Myocyte (in vitro differentiated cells): Measurements from ENCODE around the gene SNX32. TPM values are rescaled to one million over a fixed set of nuclear protein-coding genes. Genes with fewer than 3 reads are reported as not detected.

Experiments
- DNase-seq: peaks from one replicate; pipeline ENCODE4 v3.0.0-alpha.2; 2012; ENCODE audit warnings: low read depth
- total RNA-seq: library from RNA; depleted of rRNA; stranded (reverse); fragments of >200 nt; gene quantifications from 2 replicates; pipeline ENCODE4 v1.2.3, GENCODE V29; 2014

The SNX32 gene
- total RNA-seq, 1 donor from 2014 or later, result 0.40 TPM

DNA sequence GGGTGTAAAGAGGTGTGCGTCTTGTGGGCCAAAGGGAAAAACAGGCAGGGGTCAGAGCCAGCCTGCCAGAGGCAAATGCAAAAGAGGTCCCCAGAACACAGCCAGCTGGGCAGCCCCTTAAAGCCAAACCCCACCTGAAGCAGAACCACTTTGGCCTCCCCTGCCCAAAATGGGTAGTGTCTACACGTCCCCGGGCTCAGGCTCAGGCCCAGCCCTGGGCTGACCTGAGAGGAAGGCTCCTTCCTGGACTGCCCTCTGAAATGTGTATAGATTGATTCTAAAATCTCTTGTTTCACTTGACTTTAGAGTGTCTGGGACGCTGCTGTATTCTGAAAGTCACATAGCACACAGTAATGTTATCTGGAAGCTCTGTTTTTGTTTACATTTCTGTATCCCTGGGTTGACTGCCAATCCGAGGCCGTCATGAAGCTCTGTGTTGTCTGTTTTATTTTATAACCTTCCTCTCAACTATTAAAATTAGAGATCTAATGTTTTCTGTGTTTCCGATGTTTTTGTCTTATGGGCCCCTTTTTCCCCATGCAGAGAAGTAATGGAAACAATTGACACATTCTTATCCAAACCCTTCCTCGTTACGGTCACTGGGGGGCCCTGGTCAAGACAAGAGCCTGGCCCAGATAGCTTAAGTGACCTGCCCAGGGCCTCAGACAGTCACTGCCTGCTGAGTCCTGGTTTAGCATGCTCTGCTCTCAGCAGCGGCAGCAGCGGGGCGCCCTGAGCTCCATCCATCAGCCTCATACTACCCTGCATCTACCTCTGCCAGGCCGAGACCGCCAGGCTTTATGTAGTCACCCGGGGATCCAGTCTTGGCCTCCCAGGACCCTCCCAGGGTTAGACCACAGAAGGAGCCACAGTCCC, 36.8 kb upstream of the SNX32 start:
- DNase-seq, result no peak

DNA sequence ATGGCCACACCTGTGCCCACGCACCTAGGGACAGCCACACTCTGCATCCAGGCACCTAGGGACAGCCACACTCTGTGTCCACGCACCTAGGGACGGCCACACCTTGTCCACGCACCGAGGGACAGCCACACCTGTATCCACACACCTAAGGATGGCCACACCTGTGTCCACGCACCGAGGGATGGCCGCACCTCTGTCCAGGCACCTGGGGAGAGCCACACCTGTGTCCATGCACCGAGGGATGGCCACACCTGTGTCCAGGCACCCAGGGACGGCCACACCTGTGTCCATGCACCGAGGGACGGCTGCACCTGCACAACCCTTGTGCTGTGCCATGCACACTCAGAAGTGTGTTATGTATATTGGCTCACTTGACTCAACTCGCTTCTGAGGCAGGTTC, 36.1 kb upstream of the SNX32 start:
- no peak for DNase-seq

DNA sequence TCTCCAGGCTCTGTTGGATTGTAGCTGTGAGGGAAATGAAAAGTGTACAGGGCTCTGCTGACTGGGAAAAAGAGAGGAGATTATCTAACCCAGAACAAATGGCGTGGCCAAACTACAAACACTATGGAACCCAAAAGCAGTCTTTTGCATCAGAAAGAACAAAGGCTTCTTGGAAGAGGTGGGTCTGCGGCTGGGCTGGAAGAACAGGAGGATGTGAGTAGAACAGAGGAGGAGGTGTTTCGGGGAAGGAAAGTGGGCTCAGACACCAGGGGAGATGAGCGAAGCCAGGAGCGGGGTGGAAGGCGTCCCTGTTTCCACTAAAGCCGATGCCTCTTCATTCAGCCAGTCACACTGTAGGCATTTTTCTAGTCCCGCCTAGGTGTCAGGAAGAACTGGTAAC, 34.9 kb upstream of the SNX32 start:
- no peak for DNase-seq

DNA sequence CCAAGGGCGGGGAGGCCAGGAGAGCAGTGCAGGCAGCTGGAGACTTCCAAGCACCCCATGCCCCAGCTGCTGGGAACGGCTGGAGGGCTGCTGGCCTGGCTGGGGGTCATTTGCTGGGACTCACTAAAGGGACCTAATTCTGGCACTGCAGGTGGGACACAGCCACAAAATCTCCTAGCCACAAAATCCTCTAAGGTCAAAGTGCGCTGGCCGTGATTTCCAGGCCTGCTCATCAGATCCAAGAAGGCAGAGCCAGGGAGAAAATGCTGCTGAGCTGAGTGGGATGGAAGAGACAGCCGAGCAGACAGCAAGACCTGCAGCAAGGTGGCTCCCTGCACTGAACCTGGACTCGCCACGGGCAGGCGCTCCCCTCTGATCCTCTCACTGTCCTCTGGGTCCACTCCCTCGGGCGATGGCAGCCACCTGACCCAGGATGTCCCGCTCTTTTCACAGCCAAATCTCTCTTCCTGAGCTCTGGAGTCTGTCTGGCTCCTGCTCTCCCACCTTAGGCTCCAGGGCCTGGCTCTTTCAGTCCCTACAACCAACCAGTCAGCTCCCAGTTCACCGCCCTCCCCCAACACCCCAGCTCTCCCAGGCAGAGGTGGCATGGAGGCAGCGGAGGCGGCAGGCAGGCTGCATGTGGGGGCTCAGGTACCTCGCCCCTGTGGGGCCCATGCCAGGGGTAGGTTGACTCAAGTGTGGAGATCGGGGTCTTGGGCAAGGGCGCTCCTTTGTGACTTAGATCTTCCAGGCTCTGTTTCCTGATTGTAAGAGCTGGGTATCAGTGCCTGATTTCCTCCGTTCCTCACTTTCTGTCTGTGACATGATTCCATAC, 32.4 kb upstream of the SNX32 start:
- no peak for DNase-seq

DNA sequence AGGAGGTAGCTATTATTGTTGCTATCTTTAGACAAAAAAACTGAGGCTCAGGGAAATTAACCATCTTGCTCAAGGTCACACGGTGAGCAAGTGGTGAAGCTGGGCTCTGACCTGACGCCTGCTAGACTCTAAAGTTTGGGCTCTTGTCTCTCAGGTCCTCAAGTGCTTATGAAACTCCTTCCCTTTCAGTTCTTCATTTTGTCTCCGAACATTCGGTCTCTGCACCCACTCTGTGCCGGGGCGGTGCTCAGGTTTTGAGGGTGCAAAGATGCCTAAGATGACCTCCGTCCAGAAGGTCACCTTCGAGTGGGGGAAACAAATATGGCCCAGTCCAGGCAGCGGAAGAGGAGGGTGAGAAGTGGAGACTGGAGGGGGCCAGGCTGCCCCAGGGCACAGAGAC, 30.9 kb upstream of the SNX32 start:
- DNase-seq, result no peak

DNA sequence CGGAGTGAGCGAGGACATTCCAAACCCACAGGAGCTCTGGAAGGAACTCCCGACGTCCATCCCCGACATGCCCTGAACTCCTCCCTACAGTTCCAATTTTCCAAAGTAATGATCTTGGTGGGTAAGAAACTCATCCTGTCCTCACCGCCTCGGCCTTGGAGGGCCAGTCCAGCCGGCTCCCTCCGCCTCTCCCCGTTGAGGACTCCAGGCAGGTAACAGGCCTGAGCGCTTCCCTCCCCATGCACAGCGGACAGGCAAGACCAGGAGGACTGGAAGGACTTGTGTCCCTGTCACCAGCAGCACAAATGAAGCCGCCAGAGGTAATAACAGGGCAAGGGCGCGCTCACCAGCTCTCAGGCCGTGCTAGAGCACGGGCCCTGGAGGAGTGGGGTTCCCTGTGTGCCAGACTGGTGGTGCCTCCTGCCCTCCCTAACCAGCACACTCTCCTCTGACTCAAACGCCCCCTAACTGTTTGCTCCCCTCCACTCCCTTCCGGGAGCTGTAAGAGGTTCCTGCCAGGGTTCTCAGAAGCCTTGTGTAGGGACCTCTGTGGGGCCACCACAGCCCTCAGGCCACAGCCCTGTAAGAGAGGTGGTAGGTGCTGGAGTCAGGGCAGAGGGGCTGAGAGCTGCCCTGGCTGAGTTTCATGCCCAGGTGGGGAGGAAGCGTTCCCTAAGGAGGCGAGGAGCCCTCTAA, 29.8 kb upstream of the SNX32 start:
- no peak for DNase-seq

DNA sequence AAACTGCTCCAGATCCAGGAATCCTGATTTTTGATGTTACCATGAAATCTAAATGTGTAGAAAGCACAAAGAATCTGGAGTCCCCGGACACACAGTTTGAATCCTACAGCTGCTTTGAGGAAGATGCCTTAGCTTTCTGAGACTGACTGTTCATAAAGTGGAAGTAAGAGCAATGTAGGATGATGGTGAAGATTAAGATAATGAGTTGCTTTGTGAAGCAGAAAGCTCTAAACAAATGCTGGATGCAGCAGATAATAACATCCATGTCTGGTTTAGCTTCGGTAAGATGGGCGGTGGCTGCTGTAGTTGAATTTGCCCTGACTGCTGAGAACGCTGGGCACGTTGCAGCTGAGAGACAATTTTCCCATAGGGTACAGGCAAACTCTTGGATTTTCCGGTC, 26.8 kb upstream of the SNX32 start:
- DNase-seq, result no peak

DNA sequence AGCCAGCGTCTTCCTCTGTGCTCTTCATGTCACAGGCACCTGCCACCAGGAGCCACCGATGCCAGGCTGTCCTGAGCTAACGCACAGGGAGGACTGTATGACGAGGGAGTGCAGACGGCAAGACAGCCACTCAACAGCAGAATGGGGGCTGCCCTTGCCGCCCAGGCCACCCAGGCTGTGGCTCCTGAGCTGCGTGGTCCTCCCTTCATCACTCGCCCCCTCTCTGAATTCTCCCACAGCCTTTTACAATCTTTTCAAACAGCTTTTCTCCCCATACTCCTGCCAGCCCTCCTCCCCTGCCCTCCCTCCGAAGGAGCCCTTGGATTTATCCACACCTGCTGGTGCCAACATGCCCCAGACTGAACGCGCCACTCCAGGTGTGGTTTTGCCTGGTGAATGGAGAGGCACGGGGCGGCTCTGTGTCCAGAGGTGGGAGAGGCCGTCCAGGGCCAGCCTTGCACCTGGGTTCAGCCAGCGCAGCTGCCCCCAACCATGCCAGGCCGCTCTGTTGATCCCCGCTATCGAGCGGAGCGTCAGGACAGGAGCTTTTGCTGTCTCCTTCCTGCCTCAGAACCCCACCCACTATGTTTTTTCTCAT, 24.9 kb upstream of the SNX32 start:
- no peak for DNase-seq

DNA sequence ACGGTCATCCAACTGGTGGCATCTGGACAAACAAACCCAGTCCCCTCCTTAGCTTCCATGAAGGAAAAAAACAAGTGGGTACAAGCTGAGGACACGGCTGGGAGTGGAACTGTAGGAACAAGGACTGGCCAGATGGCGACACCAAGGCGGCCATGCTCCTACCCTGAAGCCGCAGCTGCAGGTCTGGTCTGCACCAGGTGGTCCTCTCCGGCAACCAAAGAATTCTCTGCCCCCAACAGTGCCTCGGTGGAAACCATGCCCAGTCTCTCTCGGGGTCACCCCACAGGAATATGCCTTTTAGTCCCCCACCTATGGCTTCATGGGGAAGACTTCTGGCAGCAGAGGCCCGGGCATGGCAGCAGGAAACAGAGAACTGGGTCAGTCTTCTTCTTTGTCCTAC, 24.3 kb upstream of the SNX32 start:
- DNase-seq, result no peak

DNA sequence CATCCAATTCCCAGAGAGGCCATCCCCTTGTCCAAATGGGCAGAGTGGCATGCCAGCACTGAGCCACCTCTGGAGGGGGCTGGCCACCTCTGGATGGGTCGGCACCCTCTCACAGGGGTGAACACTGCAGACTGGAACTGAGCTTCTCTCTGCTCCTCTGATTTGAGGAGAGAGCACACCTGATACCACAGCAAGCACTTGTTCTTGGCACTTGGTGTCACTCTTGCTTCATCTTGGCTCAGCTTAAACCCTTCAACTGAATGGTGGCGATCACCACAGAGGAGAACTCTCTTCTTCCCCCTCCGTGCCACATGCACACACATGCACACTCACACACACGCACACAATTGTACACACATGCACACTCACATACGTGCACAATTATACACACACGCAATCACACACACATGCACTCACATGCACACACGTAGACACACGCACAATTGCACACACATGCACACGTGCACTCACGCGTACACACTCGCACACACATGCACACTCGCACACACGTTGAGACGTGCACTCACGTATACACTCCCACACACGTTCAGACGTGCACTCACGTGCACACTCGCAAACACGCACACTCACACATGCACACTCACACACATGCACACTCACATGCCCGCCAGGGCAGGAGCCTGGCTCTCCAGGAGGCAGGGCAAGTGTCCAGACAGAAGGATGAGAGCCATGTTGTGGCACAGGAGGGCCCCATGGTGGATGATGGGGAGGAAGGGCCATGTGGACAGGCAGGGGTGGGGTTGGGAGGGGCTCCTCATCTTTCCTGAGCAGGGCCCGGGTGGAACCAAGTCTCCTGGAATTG, 23.5 kb upstream of the SNX32 start:
- DNase-seq, result no peak

DNA sequence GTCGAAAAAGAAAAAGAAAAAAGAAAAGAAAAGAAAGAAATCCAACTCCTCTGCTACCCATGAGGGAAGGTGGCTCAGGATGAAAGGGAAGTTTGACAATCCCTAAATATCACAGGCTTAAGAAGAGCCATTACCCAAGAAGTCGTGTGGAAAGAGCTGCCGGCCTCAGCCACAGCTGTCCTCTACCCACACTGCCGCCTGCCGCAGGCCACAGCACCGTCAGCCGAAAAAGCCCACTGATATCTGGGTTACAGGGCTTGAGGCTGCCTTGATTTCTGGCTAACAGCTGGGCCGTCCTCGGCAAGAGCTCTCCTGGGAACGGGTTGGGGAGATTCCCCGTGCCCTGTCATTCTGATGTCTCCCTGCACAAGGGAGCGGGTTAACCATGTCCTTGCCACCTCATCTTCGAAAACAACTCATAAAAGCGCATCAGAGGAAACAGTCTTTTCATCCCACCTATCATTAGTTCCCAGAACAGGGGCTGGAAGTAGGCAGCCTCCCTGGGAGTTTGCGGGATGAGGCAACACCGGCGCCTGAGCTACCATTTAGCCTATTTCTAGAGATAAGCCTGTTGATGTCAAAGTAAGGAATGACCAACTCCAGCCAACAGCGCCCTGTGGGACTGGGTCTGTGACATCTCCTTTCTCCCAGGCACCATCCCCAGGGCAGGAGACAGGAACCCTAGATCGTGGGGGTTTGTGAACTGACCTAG, 21.8 kb upstream of the SNX32 start:
- peak; percentile 96 for DNase-seq

DNA sequence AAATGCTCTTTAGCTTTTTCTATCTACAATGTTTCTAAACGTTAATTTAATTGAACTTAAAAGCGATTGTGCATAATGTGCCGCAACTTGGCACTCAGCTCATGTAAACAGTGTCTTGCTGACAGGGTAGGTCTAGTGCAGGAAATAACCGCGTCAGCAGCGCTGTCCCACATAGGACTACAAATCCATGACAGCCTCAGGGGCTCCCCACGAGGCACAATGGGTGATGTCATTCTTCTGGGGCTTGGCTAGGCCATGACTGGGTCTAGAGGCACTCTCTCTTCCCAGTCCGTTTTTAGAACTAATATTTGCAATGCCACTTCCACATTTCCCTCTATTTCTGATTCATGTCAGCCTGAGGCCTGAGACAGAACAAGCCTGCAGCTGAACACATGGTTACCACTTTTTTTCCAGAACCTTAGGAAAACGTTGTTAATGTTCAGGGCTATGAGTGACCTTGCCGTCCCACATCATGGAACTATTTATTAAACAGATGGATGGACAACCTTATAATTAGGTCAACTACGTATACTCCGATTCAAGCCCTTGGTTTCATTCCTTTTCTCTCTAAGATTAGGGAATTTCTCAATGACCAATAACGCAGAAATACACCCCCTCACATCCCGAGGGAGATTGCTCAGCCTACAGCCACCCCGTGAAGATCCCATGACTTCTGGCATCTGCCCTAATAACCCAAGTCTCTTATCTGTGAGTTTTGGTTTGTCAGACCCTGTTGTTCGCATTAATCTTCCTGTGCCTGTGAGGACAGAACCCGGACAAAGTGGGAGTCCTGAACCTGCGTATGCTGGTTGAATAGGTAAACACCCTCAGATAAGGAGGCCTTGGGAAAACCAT, 19.4 kb upstream of the SNX32 start:
- peak; percentile 29 for DNase-seq

DNA sequence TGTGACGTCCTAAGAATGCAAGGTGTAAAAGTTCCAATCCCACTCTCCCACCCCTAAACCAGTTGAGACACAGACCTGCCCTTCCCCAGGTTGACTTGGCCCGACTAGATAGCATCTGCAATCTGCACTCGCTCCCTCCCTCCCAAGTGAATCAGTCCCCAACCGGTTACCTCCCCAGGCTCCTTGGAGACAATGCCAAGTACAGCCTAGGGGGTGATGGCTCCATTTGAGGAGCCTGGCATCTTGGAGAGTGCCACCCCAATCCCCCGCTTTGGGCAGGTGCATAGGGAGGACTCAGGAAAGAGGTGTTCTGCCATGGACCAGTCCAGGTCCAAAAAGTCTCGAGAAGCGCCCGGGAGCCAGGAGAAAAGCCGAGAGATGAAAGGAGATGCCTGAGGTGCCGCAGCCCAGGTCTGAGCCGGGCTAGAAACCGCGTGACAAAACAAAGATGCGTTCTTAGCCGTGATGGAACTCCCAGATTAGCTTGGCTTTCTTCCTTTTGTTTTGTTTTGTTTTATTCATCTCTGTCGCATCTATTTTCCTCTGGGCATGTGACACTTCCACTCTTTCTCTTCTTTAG, 18.7 kb upstream of the SNX32 start:
- DNase-seq, result no peak

DNA sequence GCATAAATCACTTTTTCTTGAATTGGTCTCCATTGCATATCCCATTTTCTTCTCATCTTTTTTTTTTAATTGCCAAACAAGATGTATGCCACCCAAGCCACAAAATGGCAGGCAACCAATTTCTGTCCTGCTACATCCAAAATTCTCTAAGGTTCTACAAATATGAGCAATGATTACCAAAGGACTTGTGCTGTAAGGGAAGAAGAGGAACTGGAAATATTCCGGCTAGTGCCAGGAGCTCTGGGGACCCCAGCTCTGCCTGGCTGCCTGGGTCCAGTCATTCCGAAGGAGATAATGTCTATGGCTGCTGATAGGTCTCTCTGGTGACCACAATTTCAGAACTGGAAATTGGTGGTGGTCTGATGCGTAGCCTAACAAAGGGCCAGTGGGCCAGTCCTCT, 17.1 kb upstream of the SNX32 start:
- DNase-seq, result no peak

DNA sequence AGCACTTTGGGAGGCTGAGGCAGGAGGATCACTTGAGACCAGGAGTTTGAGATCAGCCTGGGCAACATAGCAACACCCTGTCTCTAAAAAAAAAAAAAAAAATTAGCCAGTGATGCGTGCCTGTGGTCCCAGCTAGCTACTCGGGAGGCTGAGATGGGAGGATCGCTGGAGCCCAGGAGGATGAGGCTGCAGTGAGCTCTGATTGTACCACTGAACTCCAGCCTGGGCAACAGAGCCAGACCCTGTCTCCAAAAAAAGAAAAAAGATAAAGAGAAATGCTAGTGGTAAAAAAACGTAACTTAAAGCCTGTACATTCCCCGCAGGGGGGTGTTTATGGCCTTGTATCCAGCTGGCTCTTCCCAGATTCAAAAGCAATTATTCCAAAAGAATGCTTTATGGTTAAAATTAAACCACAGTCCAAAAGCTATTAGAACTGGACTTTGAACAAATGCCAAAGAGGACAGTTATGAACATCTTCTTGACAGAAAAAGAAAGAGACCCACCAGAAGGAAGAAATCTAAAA, 16.4 kb upstream of the SNX32 start:
- DNase-seq, result peak; percentile 23

DNA sequence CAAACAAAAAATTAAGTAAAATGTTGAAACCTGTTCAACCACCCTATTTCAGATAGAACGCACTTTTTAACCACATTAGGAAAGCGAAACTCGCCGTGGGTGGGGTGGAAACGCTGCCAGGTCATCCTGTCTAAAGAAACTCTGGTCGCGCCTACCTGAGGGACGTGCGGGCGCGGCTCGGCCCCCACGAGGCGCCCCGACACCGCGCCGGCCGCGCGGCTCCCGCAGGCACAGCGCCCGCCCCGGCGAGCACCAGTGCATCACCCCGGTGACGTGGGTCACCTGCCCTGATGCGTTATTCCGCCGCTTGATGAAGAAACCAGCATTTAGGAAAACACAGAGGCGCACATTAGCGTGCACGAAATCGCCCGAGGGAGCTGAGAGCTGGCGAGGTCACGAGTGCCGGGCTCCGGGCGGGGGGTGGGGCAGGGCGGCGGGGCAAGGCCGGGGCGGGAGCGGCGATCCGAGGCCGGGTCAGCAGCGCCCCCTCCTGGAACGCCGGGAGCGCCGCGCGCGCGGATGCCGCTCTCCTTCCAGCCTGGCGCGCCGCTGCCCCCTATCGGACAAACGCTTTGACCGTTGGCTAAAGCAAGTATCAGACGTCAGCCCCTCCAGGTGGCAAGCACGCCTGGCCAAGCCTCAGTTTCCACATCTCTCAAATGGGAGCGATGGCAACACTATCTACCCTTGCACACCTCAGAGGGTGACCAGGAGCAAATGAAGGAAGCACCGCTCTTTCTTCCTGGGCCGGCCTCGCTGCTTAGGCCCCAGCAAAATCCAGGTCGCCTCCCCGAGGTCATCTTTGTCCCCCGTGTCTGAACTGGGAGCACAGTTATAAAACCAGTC, 15.7 kb upstream of the SNX32 start:
- DNase-seq, result peak; percentile 90

DNA sequence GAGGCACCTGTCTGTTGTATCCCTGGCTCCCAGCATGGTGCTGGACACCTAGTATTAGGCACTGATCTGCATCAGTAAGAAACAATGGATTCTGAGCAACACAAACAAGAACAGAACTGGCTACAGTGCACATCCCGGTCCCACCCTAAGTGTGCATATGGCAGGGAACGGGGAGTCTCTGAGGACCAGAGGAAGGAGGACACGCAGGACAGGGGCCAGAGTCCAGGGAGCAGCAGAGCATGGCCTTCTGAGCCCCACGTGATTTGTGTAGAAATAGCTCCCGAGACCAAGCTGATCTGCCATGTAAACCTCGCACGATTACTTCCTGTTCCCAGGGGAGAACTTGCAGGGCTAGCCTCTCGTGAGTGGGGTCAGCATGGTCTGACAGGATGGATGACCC, 12.7 kb upstream of the SNX32 start:
- no peak for DNase-seq
